ENCODE measurements around the gene GLYR1.

The GLYR1 gene

GRCh38 chr16:4877380-4877685 is 30.2 kb upstream of the GLYR1 start:
- Histone ChIP-seq H3K27ac (ENCODE audit: low read depth, low read length) (no peak overlapping the region), H3K79me2 (ENCODE audit: control insufficient read depth, insufficient read depth, low read length, unreplicated experiment) (no peaks in the 10 kb centered on the region), H3K4me1 (ENCODE audit: control insufficient read depth, insufficient read depth, low read length, unreplicated experiment) (peaks cover 5% of the 10 kb centered on the region), H3K27me3 (ENCODE audit: insufficient read depth, low read length) (no peaks in the 10 kb centered on the region), H2AFZ (ENCODE audit: low read length, unreplicated experiment) (no peak overlapping the region), H3K4me3 (ENCODE audit: low read depth, low read length) (no peak overlapping the region), H3K36me3 (ENCODE audit: insufficient read depth, low read length) (peaks cover 35% of the 10 kb centered on the region)

- Histone ChIP-seq H3K4me1 (ENCODE audit: control insufficient read depth, insufficient read depth, low read length, unreplicated experiment) (peaks cover 2% of the 10 kb centered on the region), H3K27ac (ENCODE audit: low read depth, low read length) (no peak overlapping the region), H3K27me3 (ENCODE audit: insufficient read depth, low read length) (no peaks in the 10 kb centered on the region), H2AFZ (ENCODE audit: low read length, unreplicated experiment) (no peak overlapping the region), H3K4me3 (ENCODE audit: low read depth, low read length) (no peak overlapping the region), H3K79me2 (ENCODE audit: control insufficient read depth, insufficient read depth, low read length, unreplicated experiment) (no peaks in the 10 kb centered on the region), H3K36me3 (ENCODE audit: insufficient read depth, low read length) (peaks cover 39% of the 10 kb centered on the region)
Measured at GRCh38 chr16:4876646-4877379, 29.7 kb upstream of the GLYR1 start.

GRCh38 chr16:4874666-4875065 is 27.6 kb upstream of the GLYR1 start:
- Histone ChIP-seq H3K4me1 (ENCODE audit: control insufficient read depth, insufficient read depth, low read length, unreplicated experiment) (no peaks in the 10 kb centered on the region), H3K79me2 (ENCODE audit: control insufficient read depth, insufficient read depth, low read length, unreplicated experiment) (peaks cover 3% of the 10 kb centered on the region), H3K27me3 (ENCODE audit: insufficient read depth, low read length) (no peaks in the 10 kb centered on the region), H3K36me3 (ENCODE audit: insufficient read depth, low read length) (peaks cover 28% of the 10 kb centered on the region; the same call in 1 of the 2 replicates), H3K27ac (ENCODE audit: low read depth, low read length) (no peak overlapping the region), H3K4me3 (ENCODE audit: low read depth, low read length) (no peak overlapping the region), H2AFZ (ENCODE audit: low read length, unreplicated experiment) (no peak overlapping the region)

- Histone ChIP-seq H3K36me3 (ENCODE audit: insufficient read depth, low read length) (peaks cover 33% of the 10 kb centered on the region; the same call in 1 of the 2 replicates), H2AFZ (ENCODE audit: low read length, unreplicated experiment) (no peak overlapping the region), H3K4me3 (ENCODE audit: low read depth, low read length) (no peak overlapping the region), H3K79me2 (ENCODE audit: control insufficient read depth, insufficient read depth, low read length, unreplicated experiment) (peaks cover 17% of the 10 kb centered on the region), H3K27ac (ENCODE audit: low read depth, low read length) (no peak overlapping the region), H3K27me3 (ENCODE audit: insufficient read depth, low read length) (no peaks in the 10 kb centered on the region), H3K4me1 (ENCODE audit: control insufficient read depth, insufficient read depth, low read length, unreplicated experiment) (no peaks in the 10 kb centered on the region)
Measured at GRCh38 chr16:4873091-4873490, 26.0 kb upstream of the GLYR1 start.

- Histone ChIP-seq H3K27me3 (ENCODE audit: insufficient read depth, low read length) (no peaks in the 10 kb centered on the region), H3K36me3 (ENCODE audit: insufficient read depth, low read length) (peaks cover 29% of the 10 kb centered on the region; the same call in 1 of the 2 replicates), H3K4me1 (ENCODE audit: control insufficient read depth, insufficient read depth, low read length, unreplicated experiment) (no peaks in the 10 kb centered on the region), H3K79me2 (ENCODE audit: control insufficient read depth, insufficient read depth, low read length, unreplicated experiment) (peaks cover 37% of the 10 kb centered on the region), H3K27ac (ENCODE audit: low read depth, low read length) (no peak overlapping the region), H3K4me3 (ENCODE audit: low read depth, low read length) (no peak overlapping the region), H2AFZ (ENCODE audit: low read length, unreplicated experiment) (no peak overlapping the region)
Measured at GRCh38 chr16:4871071-4871470, 24.0 kb upstream of the GLYR1 start.

GRCh38 chr16:4870138-4870671 is 23.1 kb upstream of the GLYR1 start:
- peaks cover 27% of the 10 kb centered on the region; the same call in 1 of the 2 replicates for H3K36me3 ChIP-seq (ENCODE audit: insufficient read depth, low read length)
- H2AFZ ChIP-seq (ENCODE audit: low read length, unreplicated experiment) = no peak overlapping the region
- peaks cover 45% of the 10 kb centered on the region for H3K79me2 ChIP-seq (ENCODE audit: control insufficient read depth, insufficient read depth, low read length, unreplicated experiment)
- H3K27ac ChIP-seq (ENCODE audit: low read depth, low read length) = no peak overlapping the region
- H3K27me3 ChIP-seq (ENCODE audit: insufficient read depth, low read length) = no peaks in the 10 kb centered on the region
- no peak overlapping the region for H3K4me3 ChIP-seq (ENCODE audit: low read depth, low read length)
- no peaks in the 10 kb centered on the region for H3K4me1 ChIP-seq (ENCODE audit: control insufficient read depth, insufficient read depth, low read length, unreplicated experiment)

GRCh38 chr16:4869147-4869805 is 22.2 kb upstream of the GLYR1 start:
- Histone ChIP-seq H3K27ac (ENCODE audit: low read depth, low read length) (no peak overlapping the region), H3K4me3 (ENCODE audit: low read depth, low read length) (no peak overlapping the region), H2AFZ (ENCODE audit: low read length, unreplicated experiment) (no peak overlapping the region), H3K4me1 (ENCODE audit: control insufficient read depth, insufficient read depth, low read length, unreplicated experiment) (no peaks in the 10 kb centered on the region), H3K79me2 (ENCODE audit: control insufficient read depth, insufficient read depth, low read length, unreplicated experiment) (peaks cover 53% of the 10 kb centered on the region), H3K27me3 (ENCODE audit: insufficient read depth, low read length) (no peaks in the 10 kb centered on the region), H3K36me3 (ENCODE audit: insufficient read depth, low read length) (peaks cover 29% of the 10 kb centered on the region; the same call in 1 of the 2 replicates)

GRCh38 chr16:4868535-4868934 is 21.4 kb upstream of the GLYR1 start:
- H3K4me1 ChIP-seq (ENCODE audit: control insufficient read depth, insufficient read depth, low read length, unreplicated experiment) = peaks cover 2% of the 10 kb centered on the region
- H3K27me3 ChIP-seq (ENCODE audit: insufficient read depth, low read length) = no peaks in the 10 kb centered on the region
- H2AFZ ChIP-seq (ENCODE audit: low read length, unreplicated experiment) = no peak overlapping the region
- H3K4me3 ChIP-seq (ENCODE audit: low read depth, low read length) = no peak overlapping the region
- peaks cover 57% of the 10 kb centered on the region for H3K79me2 ChIP-seq (ENCODE audit: control insufficient read depth, insufficient read depth, low read length, unreplicated experiment)
- no peak overlapping the region for H3K27ac ChIP-seq (ENCODE audit: low read depth, low read length)
- H3K36me3 ChIP-seq (ENCODE audit: insufficient read depth, low read length) = peaks cover 26% of the 10 kb centered on the region; the same call in 1 of the 2 replicates

GRCh38 chr16:4868026-4868425 is 20.9 kb upstream of the GLYR1 start:
- H3K4me3 ChIP-seq (ENCODE audit: low read depth, low read length) = no peak overlapping the region
- H2AFZ ChIP-seq (ENCODE audit: low read length, unreplicated experiment) = no peak overlapping the region
- H3K36me3 ChIP-seq (ENCODE audit: insufficient read depth, low read length) = peaks cover 22% of the 10 kb centered on the region; the same call in 1 of the 2 replicates
- no peaks in the 10 kb centered on the region for H3K27me3 ChIP-seq (ENCODE audit: insufficient read depth, low read length)
- peaks cover 62% of the 10 kb centered on the region for H3K79me2 ChIP-seq (ENCODE audit: control insufficient read depth, insufficient read depth, low read length, unreplicated experiment)
- H3K27ac ChIP-seq (ENCODE audit: low read depth, low read length) = no peak overlapping the region
- H3K4me1 ChIP-seq (ENCODE audit: control insufficient read depth, insufficient read depth, low read length, unreplicated experiment) = peaks cover 3% of the 10 kb centered on the region

GRCh38 chr16:4866586-4866985 is 19.5 kb upstream of the GLYR1 start:
- Histone ChIP-seq H3K79me2 (ENCODE audit: control insufficient read depth, insufficient read depth, low read length, unreplicated experiment) (peaks cover 72% of the 10 kb centered on the region), H2AFZ (ENCODE audit: low read length, unreplicated experiment) (no peak overlapping the region), H3K4me1 (ENCODE audit: control insufficient read depth, insufficient read depth, low read length, unreplicated experiment) (peaks cover 3% of the 10 kb centered on the region), H3K36me3 (ENCODE audit: insufficient read depth, low read length) (peaks cover 13% of the 10 kb centered on the region; the same call in 1 of the 2 replicates), H3K4me3 (ENCODE audit: low read depth, low read length) (no peak overlapping the region), H3K27me3 (ENCODE audit: insufficient read depth, low read length) (no peaks in the 10 kb centered on the region), H3K27ac (ENCODE audit: low read depth, low read length) (no peak overlapping the region)
